SK-N-SH (cell line): ENCODE measurements around the gene IKBKE. TPM values are rescaled to one million over a fixed set of nuclear protein-coding genes. Genes with fewer than 3 reads are reported as not detected.

Experiments used
- CTCF ChIA-PET: fragments of 300-600, 350-600 bp; formaldehyde crosslinking; extraction: SDS; loops from one replicate; lab custom pipeline; 2021; lab: Yijun Ruan, JAX
- POLR2A ChIA-PET: fragments of 350-600 bp; sonication (Branson Sonifier 250); formaldehyde crosslinking; extraction: SDS; loops from one replicate; lab custom pipeline; 2020; ENCODE audit warnings: antibody characterized with exemption, inconsistent platforms; lab: Yijun Ruan, JAX
- DNase-seq: peaks from one replicate; pipeline ENCODE4 v3.0.0; 2012
- H2AFZ ChIP-seq: fragments of 200-600 bp; sonication (generic); 2 replicates; pipeline ENCODE4 v1.8.1; 2016; ENCODE audit warnings: antibody characterized with exemption, mild to moderate bottlenecking, low read depth
- H3F3A ChIP-seq: fragments of 200-600 bp; sonication (generic); replicated peaks from 2 replicates; pipeline ENCODE3; 2016; ENCODE audit warnings: antibody characterized with exemption, mild to moderate bottlenecking; ENCODE audit not compliant: insufficient read depth
- H3K27ac ChIP-seq, 2 experiments: fragments of 200-500 bp in 1 of 2; fragments of 200-600 bp in 1 of 2; sonication (Bioruptor generic) in 1 of 2; sonication (generic), shearing (Covaris generic) in 1 of 2; 2 replicates each; pipeline versions ENCODE4 v1.5.1 to v1.6.1; 2014 to 2016; ENCODE audit warnings: low read depth in 2 of 2, inconsistent platforms in 1 of 2, low read length in 1 of 2, mild to moderate bottlenecking in 1 of 2, mixed read lengths in 1 of 2
- H3K27me3 ChIP-seq: fragments of 200-600 bp; sonication (generic), shearing (Covaris generic); 2 replicates; pipeline ENCODE4 v1.6.1; 2016; ENCODE audit warnings: mixed run types; ENCODE audit not compliant: insufficient read depth
- H3K36me3 ChIP-seq, 2 experiments: fragments of 200-500 bp in 1 of 2; fragments of 200-600 bp in 1 of 2; sonication (Bioruptor generic) in 1 of 2; sonication (generic) in 1 of 2; replicated peaks in 1 of 2; 2 replicates each; pipeline versions ENCODE3 to v1.5.1; 2014 to 2016; ENCODE audit warnings: low read length in 1 of 2, mild to moderate bottlenecking in 1 of 2; ENCODE audit not compliant: insufficient read depth in 2 of 2, control insufficient read depth in 1 of 2
- H3K4me1 ChIP-seq, 2 experiments: fragments of 200-500 bp in 1 of 2; fragments of 200-600 bp in 1 of 2; sonication (Bioruptor generic) in 1 of 2; sonication (generic), shearing (Covaris generic) in 1 of 2; 2 replicates each; pipeline versions ENCODE4 v1.5.1 to v1.6.1; 2014 to 2016; ENCODE audit warnings: low read depth in 1 of 2, low read length in 1 of 2, mixed run types in 1 of 2; ENCODE audit not compliant: insufficient read depth in 2 of 2, control insufficient read depth in 1 of 2
- H3K4me2 ChIP-seq: fragments of 200-600 bp; sonication (generic), shearing (Covaris generic); 2 replicates; pipeline ENCODE4 v1.6.1; 2017; ENCODE audit warnings: mixed run types
- H3K4me3 ChIP-seq, 2 experiments: fragments of 200-500 bp in 1 of 2; fragments of 200-600 bp in 1 of 2; sonication (Bioruptor generic) in 1 of 2; sonication (generic), shearing (Covaris generic) in 1 of 2; 2 replicates each; pipeline versions ENCODE4 v1.5.1 to v1.8.1; 2014 to 2016; ENCODE audit warnings: low read depth in 2 of 2, inconsistent platforms in 1 of 2, low read length in 1 of 2, mild to moderate bottlenecking in 1 of 2, mixed read lengths in 1 of 2, moderate library complexity in 1 of 2
- H3K79me2 ChIP-seq: fragments of 200-600 bp; sonication (generic); 2 replicates; pipeline ENCODE4 v1.8.1; 2017; ENCODE audit warnings: mild to moderate bottlenecking; ENCODE audit not compliant: insufficient read depth
- H3K9ac ChIP-seq: fragments of 200-600 bp; sonication (generic); 2 replicates; pipeline ENCODE4 v1.6.1; 2017; ENCODE audit warnings: mixed run types
- H3K9me2 ChIP-seq: fragments of 200-600 bp; sonication (generic); 2 replicates; pipeline ENCODE4 v1.6.1; 2017; ENCODE audit warnings: mixed run types
- H3K9me3 ChIP-seq: fragments of 200-600 bp; sonication (generic); 2 replicates; pipeline ENCODE4 v1.6.1; 2017; ENCODE audit warnings: mixed run types, mild to moderate bottlenecking, moderate library complexity
- H4K20me1 ChIP-seq: fragments of 200-600 bp; sonication (generic); 2 replicates; pipeline ENCODE4 v1.6.1; 2017; ENCODE audit warnings: mild to moderate bottlenecking, mixed run types; ENCODE audit not compliant: insufficient read depth
- EP300 ChIP-seq, 2 experiments: IDR thresholded peaks; 2 replicates each; pipeline versions ENCODE4 v1.4.0 to v1.6.1; 2012; ENCODE audit warnings: borderline replicate concordance in 1 of 2, low read depth in 1 of 2, low read length in 1 of 2
- FOSL2 ChIP-seq: IDR thresholded peaks from 2 replicates; pipeline ENCODE4 v1.4.0; 2012; ENCODE audit warnings: low read depth, mild to moderate bottlenecking, moderate library complexity, borderline replicate concordance
- GATA2 ChIP-seq: sonication (generic); formaldehyde crosslinking; IDR thresholded peaks from 2 replicates; pipeline ENCODE4 v1.5.0; 2020; ENCODE audit warnings: mild to moderate bottlenecking, missing genetic modification reagents
- MEF2A ChIP-seq: IDR thresholded peaks from 2 replicates; pipeline ENCODE4 v1.4.0; 2012; ENCODE audit warnings: low read depth, borderline replicate concordance
- NFIC ChIP-seq: IDR thresholded peaks from 2 replicates; pipeline ENCODE4 v1.4.0; 2012; ENCODE audit warnings: borderline replicate concordance
- NRF1 ChIP-seq: IDR thresholded peaks from 2 replicates; pipeline ENCODE4 v1.6.1; 2012; ENCODE audit warnings: low read depth, mild to moderate bottlenecking, low read length
- RCOR1 ChIP-seq: fragments of 150-350 bp; IDR thresholded peaks from 2 replicates; pipeline ENCODE4 v1.6.1; 2017; ENCODE audit warnings: antibody characterized with exemption, low read length
- RXRA ChIP-seq: IDR thresholded peaks from 2 replicates; pipeline ENCODE4 v1.4.0; 2012; ENCODE audit warnings: low read depth, mild to moderate bottlenecking, borderline replicate concordance
- TAF1 ChIP-seq: IDR thresholded peaks from 2 replicates; pipeline ENCODE4 v1.6.1; 2012; ENCODE audit warnings: low read depth, mild to moderate bottlenecking, low read length, moderate library complexity, borderline replicate concordance
- WGBS: methylation state at CpG from one replicate; pipeline ENCODE4 v1.1.6; 2017; ENCODE audit warnings: low lambda C conversion rate; 5-methylcytosine and 5-hydroxymethylcytosine counted together
- polyA plus RNA-seq, 3 experiments: library from polyadenylated mRNA; depleted of rRNA; stranded (reverse); fragments of >200 nt; gene quantifications; 2 replicates each; pipeline ENCODE4 v1.2.3, GENCODE V29; 2012
- TF ChIP-seq, protein P1 (sequence below): fragments of 150-350 bp; IDR thresholded peaks from 2 replicates; pipeline ENCODE4 v1.6.1; 2017; ENCODE audit warnings: antibody characterized with exemption, low read length, low read depth, borderline replicate concordance
- TF ChIP-seq, protein P2 (sequence below): IDR thresholded peaks from 2 replicates; pipeline ENCODE4 v1.4.0; 2012; ENCODE audit warnings: low read depth, borderline replicate concordance
- TF ChIP-seq, protein P3 (sequence below): fragments of 200-600 bp; sonication (generic); IDR thresholded peaks from 2 replicates; pipeline ENCODE4 v1.6.1; 2017; ENCODE audit warnings: antibody characterized with exemption, mild to moderate bottlenecking, moderate library complexity
- TF ChIP-seq, protein P4 (sequence below): IDR thresholded peaks from 2 replicates; pipeline ENCODE4 v1.4.0; 2012; ENCODE audit warnings: low read depth
- TF ChIP-seq, protein P5 (sequence below): fragments of 150-350 bp; IDR thresholded peaks from 2 replicates; pipeline ENCODE4 v1.6.1; 2016; ENCODE audit warnings: mild to moderate bottlenecking, low read depth, low read length

IKBKE gene
- polyA plus RNA-seq, 1 of the 3 experiments (the other 2 are of a cell fraction), result 14.5 TPM

DNA sequence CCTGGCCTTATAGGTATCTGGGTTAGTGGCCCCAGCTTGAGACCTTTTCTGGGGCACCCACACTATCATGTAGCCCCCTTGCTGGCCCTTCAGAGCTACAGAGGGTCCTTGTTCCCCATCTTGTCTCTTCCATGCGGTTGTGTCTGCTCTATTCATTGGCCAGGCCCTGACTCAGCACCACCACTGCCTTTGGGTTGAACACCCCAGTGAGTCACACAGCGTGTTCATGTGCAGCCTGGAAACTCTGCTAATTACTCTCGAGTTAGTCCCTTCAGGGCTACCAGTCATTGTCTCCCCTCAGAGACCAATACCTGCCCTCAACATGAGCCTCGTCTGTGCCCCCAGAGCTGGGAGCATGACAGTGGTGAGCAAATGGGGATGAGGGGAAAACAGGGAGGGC, 28.2 kb upstream of the IKBKE start:
- Histone ChIP-seq H3K79me2 (no peaks in the 10 kb centered on the region; the same call in 1 of the 2 replicates), H3K4me1 (peaks cover 0 to 14% of the 10 kb centered on the region in 2 experiments; a peak in 1 of 4 replicates), H3K27ac (no peak overlapping the region), H3K36me3 (peaks cover 52 to 82% of the 10 kb centered on the region in 2 experiments), H3K9me3 (no peaks in the 10 kb centered on the region), H4K20me1 (no peaks in the 10 kb centered on the region), H3K4me2 (no peak overlapping the region), H3K4me3 (no peak overlapping the region), H3F3A (no peaks in the 10 kb centered on the region)
- ChIA-PET POLR2A (no interaction called here), CTCF (interaction anchor here (1.0 to 1.2 kb wide), 3 partner anchors 19 to 37 kb away, joined by 3 read pairs; no protein-coding TSS in a partner anchor)
- no peak for DNase-seq
- TF ChIP-seq, protein P1, sequence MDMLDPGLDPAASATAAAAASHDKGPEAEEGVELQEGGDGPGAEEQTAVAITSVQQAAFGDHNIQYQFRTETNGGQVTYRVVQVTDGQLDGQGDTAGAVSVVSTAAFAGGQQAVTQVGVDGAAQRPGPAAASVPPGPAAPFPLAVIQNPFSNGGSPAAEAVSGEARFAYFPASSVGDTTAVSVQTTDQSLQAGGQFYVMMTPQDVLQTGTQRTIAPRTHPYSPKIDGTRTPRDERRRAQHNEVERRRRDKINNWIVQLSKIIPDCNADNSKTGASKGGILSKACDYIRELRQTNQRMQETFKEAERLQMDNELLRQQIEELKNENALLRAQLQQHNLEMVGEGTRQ, result no peak
- no peak for TF ChIP-seq RCOR1
- TF ChIP-seq MEF2A, result no peak
- TF ChIP-seq, protein P2, sequence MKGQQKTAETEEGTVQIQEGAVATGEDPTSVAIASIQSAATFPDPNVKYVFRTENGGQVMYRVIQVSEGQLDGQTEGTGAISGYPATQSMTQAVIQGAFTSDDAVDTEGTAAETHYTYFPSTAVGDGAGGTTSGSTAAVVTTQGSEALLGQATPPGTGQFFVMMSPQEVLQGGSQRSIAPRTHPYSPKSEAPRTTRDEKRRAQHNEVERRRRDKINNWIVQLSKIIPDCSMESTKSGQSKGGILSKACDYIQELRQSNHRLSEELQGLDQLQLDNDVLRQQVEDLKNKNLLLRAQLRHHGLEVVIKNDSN, result no peak
- 0 out of 2 replicates have a peak, but pooled peaks have one; percentile 15 for TF ChIP-seq FOSL2
- TF ChIP-seq, all 33 proteins: peak for 1
- Histone ChIP-seq H3K27me3 (no peaks in the 10 kb centered on the region), H2AFZ (no peak overlapping the region), H3K9me2 (no peaks in the 10 kb centered on the region), H3K9ac (no peak overlapping the region)
- WGBS, result 72% methylated on average over 4 of the region's 4 CpGs

DNA sequence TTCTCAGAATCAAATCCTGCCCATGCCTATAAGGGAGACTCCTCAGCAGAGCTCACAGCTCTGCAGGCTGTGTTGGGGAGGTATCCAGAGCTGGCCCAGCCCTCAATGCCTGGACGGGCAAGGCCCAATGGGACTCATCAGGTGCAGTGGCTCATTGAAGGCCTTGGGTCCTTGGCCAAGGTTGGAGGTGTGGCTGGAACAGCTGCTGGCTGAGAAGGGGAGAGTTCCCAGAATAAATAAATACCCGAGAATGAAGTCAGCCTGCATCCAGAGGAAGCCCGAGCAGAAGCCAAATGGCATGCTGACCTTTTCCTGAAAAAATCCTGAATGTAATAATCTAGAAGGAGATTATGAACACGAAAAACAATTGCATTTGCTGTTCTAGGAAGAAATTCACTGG, 25.2 kb upstream of the IKBKE start:
- Histone ChIP-seq H3K36me3 (peaks cover 45 to 70% of the 10 kb centered on the region in 2 experiments), H3K9me3 (no peaks in the 10 kb centered on the region), H3K4me2 (no peak overlapping the region), H3K4me3 (no peak overlapping the region), H3K27ac (no peak overlapping the region), H3K9ac (no peak overlapping the region), H2AFZ (no peak overlapping the region), H3K9me2 (no peaks in the 10 kb centered on the region), H3K4me1 (peaks cover 9 to 26% of the 10 kb centered on the region in 2 experiments; a peak in 1 of 4 replicates), H3F3A (no peaks in the 10 kb centered on the region), H3K27me3 (no peaks in the 10 kb centered on the region), H3K79me2 (no peaks in the 10 kb centered on the region; the same call in 1 of the 2 replicates), H4K20me1 (no peaks in the 10 kb centered on the region)
- ChIA-PET POLR2A (no interaction called here), CTCF (interaction anchor here (0.6 to 2.6 kb wide), 6 partner anchors 10 to 243 kb away, joined by 3 to 14 read pairs (median 6); no protein-coding TSS in a partner anchor)
- 93% methylated on average over 4 of the region's 4 CpGs for WGBS
- TF ChIP-seq TAF1 (no peak), EP300 (IDR thresholded peaks at IDR 0.05; ENCODE audit: borderline replicate concordance in 1 of 2, low read depth in 1 of 2, low read length in 1 of 2) (no peak), NFIC (no peak), RXRA (no peak), NRF1 (no peak), GATA2 (CRISPR knock-in tag) (no peak)
- TF ChIP-seq, protein P2, result no peak
- TF ChIP-seq, protein P3, sequence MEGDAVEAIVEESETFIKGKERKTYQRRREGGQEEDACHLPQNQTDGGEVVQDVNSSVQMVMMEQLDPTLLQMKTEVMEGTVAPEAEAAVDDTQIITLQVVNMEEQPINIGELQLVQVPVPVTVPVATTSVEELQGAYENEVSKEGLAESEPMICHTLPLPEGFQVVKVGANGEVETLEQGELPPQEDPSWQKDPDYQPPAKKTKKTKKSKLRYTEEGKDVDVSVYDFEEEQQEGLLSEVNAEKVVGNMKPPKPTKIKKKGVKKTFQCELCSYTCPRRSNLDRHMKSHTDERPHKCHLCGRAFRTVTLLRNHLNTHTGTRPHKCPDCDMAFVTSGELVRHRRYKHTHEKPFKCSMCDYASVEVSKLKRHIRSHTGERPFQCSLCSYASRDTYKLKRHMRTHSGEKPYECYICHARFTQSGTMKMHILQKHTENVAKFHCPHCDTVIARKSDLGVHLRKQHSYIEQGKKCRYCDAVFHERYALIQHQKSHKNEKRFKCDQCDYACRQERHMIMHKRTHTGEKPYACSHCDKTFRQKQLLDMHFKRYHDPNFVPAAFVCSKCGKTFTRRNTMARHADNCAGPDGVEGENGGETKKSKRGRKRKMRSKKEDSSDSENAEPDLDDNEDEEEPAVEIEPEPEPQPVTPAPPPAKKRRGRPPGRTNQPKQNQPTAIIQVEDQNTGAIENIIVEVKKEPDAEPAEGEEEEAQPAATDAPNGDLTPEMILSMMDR, result no peak
- TF ChIP-seq, protein P4, sequence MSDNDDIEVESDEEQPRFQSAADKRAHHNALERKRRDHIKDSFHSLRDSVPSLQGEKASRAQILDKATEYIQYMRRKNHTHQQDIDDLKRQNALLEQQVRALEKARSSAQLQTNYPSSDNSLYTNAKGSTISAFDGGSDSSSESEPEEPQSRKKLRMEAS, result no peak
- TF ChIP-seq, protein P5, sequence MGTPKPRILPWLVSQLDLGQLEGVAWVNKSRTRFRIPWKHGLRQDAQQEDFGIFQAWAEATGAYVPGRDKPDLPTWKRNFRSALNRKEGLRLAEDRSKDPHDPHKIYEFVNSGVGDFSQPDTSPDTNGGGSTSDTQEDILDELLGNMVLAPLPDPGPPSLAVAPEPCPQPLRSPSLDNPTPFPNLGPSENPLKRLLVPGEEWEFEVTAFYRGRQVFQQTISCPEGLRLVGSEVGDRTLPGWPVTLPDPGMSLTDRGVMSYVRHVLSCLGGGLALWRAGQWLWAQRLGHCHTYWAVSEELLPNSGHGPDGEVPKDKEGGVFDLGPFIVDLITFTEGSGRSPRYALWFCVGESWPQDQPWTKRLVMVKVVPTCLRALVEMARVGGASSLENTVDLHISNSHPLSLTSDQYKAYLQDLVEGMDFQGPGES, result no peak
- no peak for DNase-seq
